Endothelial cell of umbilical vein (primary cell): ENCODE results near the gene RIPOR3.

Experiments
- EZH2 ChIP-seq: IDR thresholded peaks from 2 replicates; pipeline ENCODE4 v1.6.1; 2012; ENCODE audit warnings: borderline replicate concordance, low read depth, mild to moderate bottlenecking, moderate library complexity, low read length, inconsistent platforms; ENCODE audit not compliant: severe bottlenecking
- FOS ChIP-seq: IDR thresholded peaks from 2 replicates; pipeline ENCODE4 v1.6.1; 2011; ENCODE audit warnings: mild to moderate bottlenecking, low read length, moderate library complexity, borderline replicate concordance; ENCODE audit not compliant: insufficient read depth
- GATA2 ChIP-seq: IDR thresholded peaks from 2 replicates; pipeline ENCODE4 v1.7.0; 2011; ENCODE audit warnings: low read depth, mild to moderate bottlenecking, moderate library complexity, mixed read lengths, low read length; ENCODE audit not compliant: insufficient read length, insufficient read depth
- JUN ChIP-seq: IDR thresholded peaks from 2 replicates; pipeline ENCODE4 v1.6.1; 2011; ENCODE audit warnings: borderline replicate concordance, low read depth; ENCODE audit not compliant: insufficient read length, insufficient read depth
- MYC ChIP-seq: IDR thresholded peaks from one replicate; pipeline ENCODE4 v1.6.1; 2011; ENCODE audit warnings: mild to moderate bottlenecking, low read depth, low read length
- POLR2A ChIP-seq: IDR thresholded peaks from 2 replicates; pipeline ENCODE4 v1.6.1; 2012; ENCODE audit warnings: low read depth, mild to moderate bottlenecking, control low read depth, low read length
- POLR2AphosphoS5 ChIP-seq: IDR thresholded peaks from 2 replicates; pipeline ENCODE4 v1.6.1; 2012; ENCODE audit warnings: low read depth, mild to moderate bottlenecking, control low read depth, low read length, moderate library complexity; ENCODE audit not compliant: insufficient read depth
- TF ChIP-seq, protein P1 (sequence below), 2 donors: IDR thresholded peaks; 1 replicate in 1 of 2; 2 replicates in 1 of 2; pipeline ENCODE4 v1.5.1; 2011; ENCODE audit warnings: low read length in 2 of 2, mild to moderate bottlenecking in 2 of 2, moderate library complexity in 2 of 2, control low read depth in 1 of 2, inconsistent platforms in 1 of 2, low read depth in 1 of 2; ENCODE audit not compliant: insufficient read depth in 1 of 2; ENCODE audit errors: extremely low read depth in 1 of 2
- TF ChIP-seq, protein P2 (sequence below): IDR thresholded peaks from 2 replicates; pipeline ENCODE4 v1.6.1; 2011; ENCODE audit not compliant: insufficient read depth, insufficient read length

DNA sequence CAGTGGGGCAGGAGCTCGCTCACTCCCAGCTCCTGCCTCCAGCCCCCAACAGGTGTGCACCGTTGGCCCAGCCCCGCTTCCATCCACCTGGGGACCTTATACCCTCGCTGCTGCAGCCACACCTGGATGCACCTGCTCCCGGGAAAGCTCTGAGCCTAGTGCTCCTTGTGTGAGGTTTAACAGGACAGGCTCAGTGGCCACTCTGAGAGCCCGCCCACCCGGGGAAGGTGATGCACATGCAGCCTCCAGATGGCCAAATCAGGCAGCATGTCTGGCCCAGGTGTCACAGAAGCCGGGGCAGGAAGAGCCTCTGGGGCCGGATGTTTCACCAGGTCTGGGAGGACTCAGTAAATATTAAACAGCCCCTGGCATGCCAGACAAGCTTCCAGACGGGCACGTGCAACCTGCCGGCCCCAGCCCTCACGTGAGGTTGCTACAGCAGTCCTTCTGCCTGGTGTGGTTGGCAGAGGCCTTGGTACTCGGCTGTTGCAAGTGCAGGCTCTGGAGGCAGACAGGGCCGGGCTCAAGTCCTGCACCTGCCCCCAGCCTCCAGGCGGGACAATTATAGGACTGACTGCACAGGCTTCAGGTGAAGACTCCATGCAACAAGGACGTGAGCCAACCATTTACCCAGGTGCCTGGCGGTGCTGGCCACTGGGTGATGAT is 66.9 kb downstream of the RIPOR3 start:
- TF ChIP-seq, protein P1, sequence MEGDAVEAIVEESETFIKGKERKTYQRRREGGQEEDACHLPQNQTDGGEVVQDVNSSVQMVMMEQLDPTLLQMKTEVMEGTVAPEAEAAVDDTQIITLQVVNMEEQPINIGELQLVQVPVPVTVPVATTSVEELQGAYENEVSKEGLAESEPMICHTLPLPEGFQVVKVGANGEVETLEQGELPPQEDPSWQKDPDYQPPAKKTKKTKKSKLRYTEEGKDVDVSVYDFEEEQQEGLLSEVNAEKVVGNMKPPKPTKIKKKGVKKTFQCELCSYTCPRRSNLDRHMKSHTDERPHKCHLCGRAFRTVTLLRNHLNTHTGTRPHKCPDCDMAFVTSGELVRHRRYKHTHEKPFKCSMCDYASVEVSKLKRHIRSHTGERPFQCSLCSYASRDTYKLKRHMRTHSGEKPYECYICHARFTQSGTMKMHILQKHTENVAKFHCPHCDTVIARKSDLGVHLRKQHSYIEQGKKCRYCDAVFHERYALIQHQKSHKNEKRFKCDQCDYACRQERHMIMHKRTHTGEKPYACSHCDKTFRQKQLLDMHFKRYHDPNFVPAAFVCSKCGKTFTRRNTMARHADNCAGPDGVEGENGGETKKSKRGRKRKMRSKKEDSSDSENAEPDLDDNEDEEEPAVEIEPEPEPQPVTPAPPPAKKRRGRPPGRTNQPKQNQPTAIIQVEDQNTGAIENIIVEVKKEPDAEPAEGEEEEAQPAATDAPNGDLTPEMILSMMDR (IDR thresholded peaks at IDR 0.05; ENCODE audit: extremely low read depth in 1 of 2, insufficient read depth in 1 of 2, low read depth in 1 of 2, low read length in 2 of 2), result no peak
- TF ChIP-seq FOS (no peak), POLR2AphosphoS5 (no peak), POLR2A (no peak), EZH2 (no peak), JUN (no peak), GATA2 (no peak), MYC (no peak)
- TF ChIP-seq, protein P2, sequence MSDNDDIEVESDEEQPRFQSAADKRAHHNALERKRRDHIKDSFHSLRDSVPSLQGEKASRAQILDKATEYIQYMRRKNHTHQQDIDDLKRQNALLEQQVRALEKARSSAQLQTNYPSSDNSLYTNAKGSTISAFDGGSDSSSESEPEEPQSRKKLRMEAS, result no peak
